ENCODE data around the gene POP7. TPM values are rescaled to one million over a fixed set of nuclear protein-coding genes. Genes with fewer than 3 reads are reported as not detected.
A peak's percentile ranks its signal among the peaks of the same experiment; 100 is the strongest.

POP7 gene
- total RNA-seq, 4 donors from 2014 or later = 51.3 to 72.7 (median 70.3) TPM

GRCh38 chr7:100736671-100737070, 30.8 kb downstream of the POP7 start:
- no peak overlapping the region for H3K4me3 ChIP-seq (ENCODE audit: low read depth, poor library complexity, severe bottlenecking)
- intact Hi-C loops (cut with DNase I; ENCODE audit: low total_unique reads) = no loop called here
- WGBS, 2 donors = 82 to 88% methylated on average over 3 to 13 of the region's 13 CpGs
- DNase-seq (ENCODE audit: low spot score in 2 of 2) = no peak
- no peak for TF ChIP-seq POLR2A (IDR thresholded peaks at IDR 0.05)
- no peak for TF ChIP-seq CTCF (IDR thresholded peaks at IDR 0.05)

- no peak overlapping the region for H3K4me3 ChIP-seq (ENCODE audit: low read depth, poor library complexity, severe bottlenecking)
- intact Hi-C loops (cut with DNase I; ENCODE audit: low total_unique reads) = no loop called here
- DNase-seq (ENCODE audit: low spot score in 2 of 2) = no peak
- WGBS, 2 donors = 93 to 97% methylated on average over 6 of the region's 6 CpGs
- TF ChIP-seq POLR2A (IDR thresholded peaks at IDR 0.05) (no peak), CTCF (IDR thresholded peaks at IDR 0.05) (no peak)
Measured at GRCh38 chr7:100739934-100740333, 34.0 kb downstream of the POP7 start.

GRCh38 chr7:100744605-100745004, 38.7 kb downstream of the POP7 start:
- 93 to 94% methylated on average over 14 of the region's 14 CpGs for WGBS, 2 donors
- intact Hi-C loops (cut with DNase I; ENCODE audit: low total_unique reads) = no loop called here
- DNase-seq (ENCODE audit: low spot score in 2 of 2) = no peak
- no peak overlapping the region for H3K4me3 ChIP-seq (ENCODE audit: low read depth, poor library complexity, severe bottlenecking)
- no peak for TF ChIP-seq CTCF (IDR thresholded peaks at IDR 0.05)
- no peak for TF ChIP-seq POLR2A (IDR thresholded peaks at IDR 0.05)

- peak in 1 of 2 donors; percentile 36 for DNase-seq (ENCODE audit: low spot score in 2 of 2)
- intact Hi-C loops (cut with DNase I; ENCODE audit: low total_unique reads) = no loop called here
- TF ChIP-seq POLR2A (IDR thresholded peaks at IDR 0.05) (no peak), CTCF (IDR thresholded peaks at IDR 0.05) (no peak)
- 12 to 59% methylated on average over 27 of the region's 28 CpGs for WGBS, 2 donors
- peak overlapping the region; percentile 25 for H3K4me3 ChIP-seq (ENCODE audit: low read depth, poor library complexity, severe bottlenecking)
Measured at GRCh38 chr7:100745184-100745583, 39.3 kb downstream of the POP7 start.

- TF ChIP-seq CTCF (IDR thresholded peaks at IDR 0.05) (no peak), POLR2A (IDR thresholded peaks at IDR 0.05) (no peak)
- intact Hi-C loops (cut with DNase I; ENCODE audit: low total_unique reads) = no loop called here
- H3K4me3 ChIP-seq (ENCODE audit: low read depth, poor library complexity, severe bottlenecking) = no peak overlapping the region
- DNase-seq (ENCODE audit: low spot score in 2 of 2) = no peak
- WGBS, 2 donors = 85 to 91% methylated on average over 5 of the region's 5 CpGs
Measured at GRCh38 chr7:100752994-100753393, 47.1 kb downstream of the POP7 start.

- DNase-seq (ENCODE audit: low spot score in 2 of 2) = no peak
- no peak overlapping the region for H3K4me3 ChIP-seq (ENCODE audit: low read depth, poor library complexity, severe bottlenecking)
- intact Hi-C loops (cut with DNase I; ENCODE audit: low total_unique reads) = no loop called here
- TF ChIP-seq POLR2A (IDR thresholded peaks at IDR 0.05) (no peak), CTCF (IDR thresholded peaks at IDR 0.05) (no peak)
- 67 to 77% methylated on average over 3 of the region's 3 CpGs for WGBS, 2 donors
Measured at GRCh38 chr7:100753750-100754149, 47.8 kb downstream of the POP7 start.
